ENCODE data around the gene ARMC5. TPM values are rescaled to one million over a fixed set of nuclear protein-coding genes. Genes with fewer than 3 reads are reported as not detected.
"Not testable (repeated sequence)": the region's sequence is repeated elsewhere in the genome, so short reads cannot be mapped to it uniquely, and the experiment has no call there.

ARMC5 gene
- total and polyA plus RNA-seq, 9 donors = 2.2 to 16.1 (median 11.0) TPM

DNA sequence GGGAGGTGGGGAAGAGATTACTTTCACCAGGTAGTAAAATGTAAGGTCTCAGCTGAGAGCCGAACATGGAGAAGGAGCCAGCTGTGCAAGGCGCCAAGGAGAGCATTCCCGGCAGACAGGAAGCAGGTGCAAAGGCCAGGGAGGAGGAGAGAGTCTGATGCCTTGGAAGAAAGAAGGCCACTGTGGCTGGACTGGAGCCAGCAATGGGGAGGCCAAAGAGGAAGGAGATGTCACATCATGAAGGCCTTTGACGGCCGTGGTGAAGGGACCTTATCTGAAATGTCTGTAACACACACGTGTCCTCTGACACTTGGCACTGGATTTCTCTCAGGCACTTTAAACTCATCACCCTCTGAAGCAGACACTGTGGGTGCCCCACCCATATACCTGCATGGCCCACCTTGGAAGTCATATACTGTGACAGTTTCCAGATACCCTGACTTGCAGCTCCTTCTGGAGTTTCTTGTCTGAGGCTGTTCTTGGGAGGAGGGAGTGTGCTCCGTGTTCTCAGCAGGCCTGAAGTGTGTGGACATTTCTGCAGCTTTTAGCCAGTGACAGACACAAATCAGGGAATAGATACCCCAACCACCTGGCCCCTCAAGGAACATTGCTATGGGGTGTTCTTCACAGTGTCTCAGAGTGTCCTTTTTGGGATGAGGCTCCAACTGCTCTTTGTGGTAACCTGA is 21.7 kb downstream of the ARMC5 start:
- DNase-seq = peak in 2 of 5 donors; percentile 33 to 36
- no peaks in the 10 kb centered on the region for H3K9me3 ChIP-seq
- H3K4me3 ChIP-seq = no peak overlapping the region
- intact Hi-C loops (cut with DNase I) = no loop called here
- WGBS, 3 donors = 7 to 9% (median 7%) methylated on average over 7 of the region's 7 CpGs
- no peaks in the 10 kb centered on the region for H3K36me3 ChIP-seq
- H3K27me3 ChIP-seq = no peaks in the 10 kb centered on the region
- TF ChIP-seq EP300 (IDR thresholded peaks at IDR 0.05) (no peak), POLR2A (IDR thresholded peaks at IDR 0.05) (no peak)
- TF ChIP-seq, protein P1, sequence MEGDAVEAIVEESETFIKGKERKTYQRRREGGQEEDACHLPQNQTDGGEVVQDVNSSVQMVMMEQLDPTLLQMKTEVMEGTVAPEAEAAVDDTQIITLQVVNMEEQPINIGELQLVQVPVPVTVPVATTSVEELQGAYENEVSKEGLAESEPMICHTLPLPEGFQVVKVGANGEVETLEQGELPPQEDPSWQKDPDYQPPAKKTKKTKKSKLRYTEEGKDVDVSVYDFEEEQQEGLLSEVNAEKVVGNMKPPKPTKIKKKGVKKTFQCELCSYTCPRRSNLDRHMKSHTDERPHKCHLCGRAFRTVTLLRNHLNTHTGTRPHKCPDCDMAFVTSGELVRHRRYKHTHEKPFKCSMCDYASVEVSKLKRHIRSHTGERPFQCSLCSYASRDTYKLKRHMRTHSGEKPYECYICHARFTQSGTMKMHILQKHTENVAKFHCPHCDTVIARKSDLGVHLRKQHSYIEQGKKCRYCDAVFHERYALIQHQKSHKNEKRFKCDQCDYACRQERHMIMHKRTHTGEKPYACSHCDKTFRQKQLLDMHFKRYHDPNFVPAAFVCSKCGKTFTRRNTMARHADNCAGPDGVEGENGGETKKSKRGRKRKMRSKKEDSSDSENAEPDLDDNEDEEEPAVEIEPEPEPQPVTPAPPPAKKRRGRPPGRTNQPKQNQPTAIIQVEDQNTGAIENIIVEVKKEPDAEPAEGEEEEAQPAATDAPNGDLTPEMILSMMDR (IDR thresholded peaks at IDR 0.05) = no peak
- H3K4me1 ChIP-seq (ENCODE audit: insufficient read depth) = no peaks in the 10 kb centered on the region
- no peak overlapping the region for H3K27ac ChIP-seq

DNA sequence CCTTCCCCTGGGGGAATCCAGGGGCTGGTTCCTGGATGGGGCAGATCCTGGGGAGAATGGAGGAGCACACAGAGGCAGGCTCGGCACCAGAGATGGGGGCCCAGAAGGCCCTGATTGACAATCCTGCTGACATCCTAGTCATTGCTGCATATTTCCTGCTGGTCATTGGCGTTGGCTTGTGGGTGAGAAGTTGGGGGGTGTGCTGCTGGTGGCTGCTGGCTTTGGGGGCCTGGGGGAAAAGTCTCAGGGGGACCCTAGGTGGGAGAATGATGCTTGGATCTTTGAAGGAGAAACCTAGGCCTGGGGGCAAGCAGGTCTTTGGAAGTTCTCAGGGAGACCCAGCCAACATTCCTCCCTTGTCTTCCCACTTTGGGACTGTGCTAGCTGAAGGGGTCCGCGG is 23.8 kb downstream of the ARMC5 start, which contains the start of gene SLC5A2:
Gene SLC5A2, plus strand, starts transcription at position 43 of the 400 bp plus-strand sequence. Its CDS starts 14 bp downstream, at position 57.
- Histone ChIP-seq H3K27me3 (no peaks in the 10 kb centered on the region), H3K4me1 (ENCODE audit: insufficient read depth) (peaks cover 6% of the 10 kb centered on the region), H3K36me3 (no peaks in the 10 kb centered on the region), H3K27ac (no peak within 1 kb of the TSS), H3K9me3 (no peaks in the 10 kb centered on the region), H3K4me3 (no peak within 1 kb of the TSS)
- 90 to 94% (median 93%) methylated on average over 4 of the region's 4 CpGs for WGBS, 3 donors
- TF ChIP-seq EP300 (IDR thresholded peaks at IDR 0.05) (no peak), POLR2A (IDR thresholded peaks at IDR 0.05) (no peak)
- TF ChIP-seq, protein P1 (IDR thresholded peaks at IDR 0.05) = no peak
- peak in 1 of 5 donors; percentile 17 for DNase-seq
- intact Hi-C loops (cut with DNase I) = no loop called here

DNA sequence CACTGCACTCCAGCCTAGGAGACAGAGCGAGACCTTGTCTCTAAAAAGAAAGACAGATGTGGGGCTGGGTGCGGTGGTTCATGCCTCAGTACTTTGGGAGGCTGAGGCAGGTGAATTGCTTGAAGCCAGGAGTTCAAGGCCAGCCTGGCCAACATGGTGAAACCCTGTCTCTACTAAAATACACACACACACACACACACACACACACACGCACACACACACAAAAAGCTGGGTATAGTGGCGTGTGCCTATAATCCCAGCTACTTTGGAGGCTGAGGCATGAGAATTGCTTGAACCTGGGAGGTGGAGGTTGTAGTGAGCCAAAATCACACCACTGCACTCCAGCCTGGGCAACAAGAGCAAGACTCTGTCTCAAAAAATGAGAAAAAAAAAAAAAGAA is 24.7 kb downstream of the ARMC5 start:
- H3K27me3 ChIP-seq; intact Hi-C loops (cut with DNase I); H3K27ac ChIP-seq; H3K9me3 ChIP-seq; H3K36me3 ChIP-seq; H3K4me3 ChIP-seq: not testable (repeated sequence)
- 69 to 78% (median 75%) methylated on average over 4 of the region's 4 CpGs for WGBS, 3 donors
- DNase-seq = peak in 1 of 5 donors; percentile 27
- H3K4me1 ChIP-seq (ENCODE audit: insufficient read depth) = peaks cover 11% of the 10 kb centered on the region

DNA sequence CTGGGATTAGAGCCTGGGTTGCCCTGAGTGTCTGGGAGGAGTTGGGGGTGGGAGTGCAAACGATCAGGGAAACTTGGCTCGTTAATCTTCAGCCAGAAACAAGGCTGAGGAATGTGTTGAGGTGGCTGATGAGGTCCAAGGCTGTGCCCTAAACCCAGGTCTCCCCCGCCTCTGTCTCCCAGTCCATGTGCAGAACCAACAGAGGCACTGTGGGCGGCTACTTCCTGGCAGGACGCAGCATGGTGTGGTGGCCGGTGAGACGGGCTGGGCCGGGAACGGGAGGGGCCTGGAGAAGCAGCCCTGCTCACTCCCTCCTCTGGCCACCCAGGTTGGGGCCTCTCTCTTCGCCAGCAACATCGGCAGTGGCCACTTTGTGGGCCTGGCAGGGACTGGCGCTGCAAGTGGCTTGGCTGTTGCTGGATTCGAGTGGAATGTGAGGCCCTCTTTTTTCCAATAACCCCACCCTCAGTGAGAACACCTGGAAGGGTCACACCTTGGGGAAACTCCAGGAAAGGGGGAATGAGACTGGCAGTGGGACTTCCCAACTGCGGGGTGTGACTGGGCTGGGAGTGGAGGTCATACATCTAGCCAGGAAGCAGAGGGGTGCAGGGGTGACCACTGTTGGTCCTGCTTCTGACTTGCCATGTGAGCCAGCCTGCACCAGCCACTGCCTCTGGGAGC is 25.3 kb downstream of the ARMC5 start:
- H3K4me3 ChIP-seq = no peak overlapping the region
- H3K9me3 ChIP-seq = no peaks in the 10 kb centered on the region
- intact Hi-C loops (cut with DNase I) = no loop called here
- H3K36me3 ChIP-seq = no peaks in the 10 kb centered on the region
- no peaks in the 10 kb centered on the region for H3K27me3 ChIP-seq
- WGBS, 3 donors = 20 to 29% (median 23%) methylated on average over 14 of the region's 14 CpGs
- no peak overlapping the region for H3K27ac ChIP-seq
- peaks cover 11% of the 10 kb centered on the region for H3K4me1 ChIP-seq (ENCODE audit: insufficient read depth)
- TF ChIP-seq POLR2A (IDR thresholded peaks at IDR 0.05) (no peak), EP300 (IDR thresholded peaks at IDR 0.05) (no peak)
- TF ChIP-seq, protein P1 (IDR thresholded peaks at IDR 0.05) = no peak
- DNase-seq = peak in 2 of 5 donors; percentile 41 to 50

- peaks cover 11% of the 10 kb centered on the region for H3K4me1 ChIP-seq (ENCODE audit: insufficient read depth)
- no peak for TF ChIP-seq POLR2A (IDR thresholded peaks at IDR 0.05)
- TF ChIP-seq, protein P1 (IDR thresholded peaks at IDR 0.05) = no peak
- no peak for TF ChIP-seq EP300 (IDR thresholded peaks at IDR 0.05)
- no peak overlapping the region for H3K4me3 ChIP-seq
- no peaks in the 10 kb centered on the region for H3K9me3 ChIP-seq
- no peak overlapping the region for H3K27ac ChIP-seq
- WGBS, 3 donors = 91 to 95% (median 91%) methylated on average over 17 of the region's 17 CpGs
- no peaks in the 10 kb centered on the region for H3K27me3 ChIP-seq
- peak in 1 of 5 donors; percentile 34 for DNase-seq
- no peaks in the 10 kb centered on the region for H3K36me3 ChIP-seq
- intact Hi-C loops (cut with DNase I) = no loop called here
Observed at GRCh38 chr16:31485571-31485970, 26.3 kb downstream of the ARMC5 start.
